K562 (cell line): ENCODE data around the gene ABHD16A. TPM values are rescaled to one million over a fixed set of nuclear protein-coding genes. Genes with fewer than 3 reads are reported as not detected.

Experiments
- BMI1 ChIP-seq: fragments of 150-350 bp; IDR thresholded peaks from 2 replicates; pipeline ENCODE4 v1.6.1; 2014; ENCODE audit warnings: low read length
- FOSL1 ChIP-seq: fragments of 200-800 bp; sonication (Bioruptor generic); conservative IDR thresholded peaks from 2 replicates; pipeline ENCODE4 v1.6.1; 2016; ENCODE audit warnings: missing genetic modification characterization, missing compliant biosample characterization
- KDM5B ChIP-seq: fragments of 200-600 bp; sonication (generic); IDR thresholded peaks from 2 replicates; pipeline ENCODE4 v1.6.1; 2012; ENCODE audit warnings: low read depth, mild to moderate bottlenecking, moderate library complexity, low read length, control low read depth, inconsistent platforms; ENCODE audit not compliant: insufficient replicate concordance
- NFATC3 ChIP-seq: fragments of 450-650 bp; IDR thresholded peaks from 2 replicates; pipeline ENCODE4 v1.6.1; 2017; ENCODE audit warnings: mild to moderate bottlenecking
- NR2C2 ChIP-seq, 2 experiments: fragments of 200-800 bp in 1 of 2; sonication (Bioruptor generic) in 1 of 2; sonication (generic) in 1 of 2; formaldehyde crosslinking in 1 of 2; IDR thresholded peaks; 2 replicates each; pipeline versions ENCODE4 v1.6.1 to v1.8.0; 2016 to 2022; ENCODE audit warnings: mild to moderate bottlenecking in 1 of 2, missing compliant biosample characterization in 1 of 2, missing genetic modification characterization in 1 of 2, missing genetic modification reagents in 1 of 2
- SMAD2 ChIP-seq: fragments of 150-350 bp; IDR thresholded peaks from 2 replicates; pipeline ENCODE4 v1.6.1; 2014; ENCODE audit warnings: low read depth, mild to moderate bottlenecking, low read length
- ZFPM2 ChIP-seq: fragments of 250-450 bp; sonication (Bioruptor Pico); IDR thresholded peaks from 2 replicates; pipeline ENCODE4 v1.5.1; 2022; ENCODE audit warnings: mild to moderate bottlenecking
- ZNF133 ChIP-seq: fragments of 250-450 bp; sonication (Bioruptor Pico); IDR thresholded peaks from 2 replicates; pipeline ENCODE4 v1.4.0; 2020; ENCODE audit warnings: mild to moderate bottlenecking
- ZNF197 ChIP-seq: fragments of 200-800 bp; sonication (Bioruptor generic); IDR thresholded peaks from 2 replicates; pipeline ENCODE4 v1.6.1; 2016; ENCODE audit warnings: low read depth, missing genetic modification characterization, missing compliant biosample characterization
- ZNF717 ChIP-seq: fragments of 250-450 bp; sonication (Bioruptor Pico); IDR thresholded peaks from 2 replicates; pipeline ENCODE4 v1.5.0; 2021
- polyA plus RNA-seq, 8 experiments: library from polyadenylated mRNA; depleted of rRNA in 4 of 8; stranded (reverse) in 5 of 8; unstranded in 3 of 8; fragments of >200 nt; fragmentation: Nextera tagmentation in 2 of 8; fragmentation: Illumina TruSeq in 1 of 8; extraction: Ambion mirVana in 2 of 8; extraction: Trizol in 1 of 8; gene quantifications; 2 replicates each; pipeline versions ENCODE4 v1.2.1 to v1.2.3, GENCODE V29; 2011 to 2014; ENCODE audit warnings: inconsistent platforms in 1 of 8, missing spikeins in 1 of 8
- total RNA-seq, 7 experiments: library from RNA; depleted of rRNA in 6 of 7; stranded (reverse); fragments of >200 nt in 6 of 7; fragmentation: Illumina TruSeq in 2 of 7; extraction: Trizol in 2 of 7; gene quantifications; 2 replicates each; pipeline versions ENCODE4 v1.2.1 to v1.2.3, GENCODE V29; 2011 to 2021; ENCODE audit warnings: low replicate concordance in 1 of 7
- TF ChIP-seq, protein P1 (sequence below): fragments of 250-450 bp; sonication (Bioruptor Pico); IDR thresholded peaks from 2 replicates; pipeline ENCODE4 v1.4.0; 2020
- TF ChIP-seq, protein P2 (sequence below): fragments of 250-450 bp; sonication (Bioruptor Pico); IDR thresholded peaks from 2 replicates; pipeline ENCODE4 v1.5.0; 2022; ENCODE audit warnings: mild to moderate bottlenecking
- TF ChIP-seq, protein P3 (sequence below), 2 experiments: fragments of 450-650 bp; IDR thresholded peaks; 2 replicates each; pipeline ENCODE4 v1.6.1; 2018; ENCODE audit warnings: mild to moderate bottlenecking in 2 of 2, low read depth in 1 of 2; ENCODE audit not compliant: partially characterized antibody in 2 of 2

ABHD16A gene
- total and polyA plus RNA-seq, 9 of the 15 experiments (the other 6 are each of a cell fraction or from before 2014, with no cell fraction given), result 25.8 to 120 (median 81.6) TPM

DNA sequence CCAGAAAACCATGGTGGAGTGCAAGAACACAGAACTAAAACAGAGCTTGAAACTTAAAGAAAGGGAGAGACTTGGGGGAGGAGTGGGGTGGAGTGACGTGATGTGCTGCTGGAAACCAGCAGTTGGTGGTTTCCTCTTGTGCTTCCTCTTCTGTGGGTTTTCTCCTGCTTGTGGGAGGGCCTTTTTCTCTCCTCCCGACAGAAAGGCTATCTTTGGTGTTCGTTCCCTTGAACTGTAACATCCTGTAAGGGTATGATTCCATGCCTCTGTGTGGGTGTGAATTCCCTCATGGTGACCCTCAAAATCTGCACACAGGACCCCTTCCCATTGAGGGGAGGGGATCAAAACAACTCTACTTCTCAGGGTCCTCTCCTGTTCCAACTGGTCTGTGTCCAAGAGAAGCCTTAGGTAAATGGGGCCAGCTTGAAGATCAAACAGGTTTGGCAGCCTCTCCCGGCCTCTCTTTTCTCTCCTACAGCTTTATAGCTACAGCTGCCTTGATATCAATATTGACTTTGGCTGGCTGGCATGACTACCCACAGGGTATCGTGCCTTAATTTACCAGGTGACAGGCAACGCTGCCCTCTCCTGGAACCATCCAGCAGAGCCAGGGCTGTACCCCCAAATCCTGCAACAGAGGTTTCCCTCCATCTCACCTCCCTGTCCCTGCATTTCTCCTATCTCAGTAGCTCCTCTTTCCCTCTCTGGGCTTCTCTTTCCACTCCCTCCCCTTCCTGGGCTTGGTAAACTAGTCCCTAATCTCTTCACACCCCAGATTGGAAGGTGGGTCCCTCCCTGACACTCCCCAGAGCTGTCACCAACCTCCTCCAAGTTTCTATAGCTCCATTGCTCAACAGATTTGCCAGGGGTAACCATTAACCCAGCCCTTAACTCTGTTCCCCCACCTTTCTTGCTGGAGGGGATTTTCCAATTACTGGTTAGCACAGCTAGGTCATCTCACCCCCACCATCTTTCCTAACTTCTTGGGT, 35.2 kb upstream of the ABHD16A start (continued):
- TF ChIP-seq, protein P1, sequence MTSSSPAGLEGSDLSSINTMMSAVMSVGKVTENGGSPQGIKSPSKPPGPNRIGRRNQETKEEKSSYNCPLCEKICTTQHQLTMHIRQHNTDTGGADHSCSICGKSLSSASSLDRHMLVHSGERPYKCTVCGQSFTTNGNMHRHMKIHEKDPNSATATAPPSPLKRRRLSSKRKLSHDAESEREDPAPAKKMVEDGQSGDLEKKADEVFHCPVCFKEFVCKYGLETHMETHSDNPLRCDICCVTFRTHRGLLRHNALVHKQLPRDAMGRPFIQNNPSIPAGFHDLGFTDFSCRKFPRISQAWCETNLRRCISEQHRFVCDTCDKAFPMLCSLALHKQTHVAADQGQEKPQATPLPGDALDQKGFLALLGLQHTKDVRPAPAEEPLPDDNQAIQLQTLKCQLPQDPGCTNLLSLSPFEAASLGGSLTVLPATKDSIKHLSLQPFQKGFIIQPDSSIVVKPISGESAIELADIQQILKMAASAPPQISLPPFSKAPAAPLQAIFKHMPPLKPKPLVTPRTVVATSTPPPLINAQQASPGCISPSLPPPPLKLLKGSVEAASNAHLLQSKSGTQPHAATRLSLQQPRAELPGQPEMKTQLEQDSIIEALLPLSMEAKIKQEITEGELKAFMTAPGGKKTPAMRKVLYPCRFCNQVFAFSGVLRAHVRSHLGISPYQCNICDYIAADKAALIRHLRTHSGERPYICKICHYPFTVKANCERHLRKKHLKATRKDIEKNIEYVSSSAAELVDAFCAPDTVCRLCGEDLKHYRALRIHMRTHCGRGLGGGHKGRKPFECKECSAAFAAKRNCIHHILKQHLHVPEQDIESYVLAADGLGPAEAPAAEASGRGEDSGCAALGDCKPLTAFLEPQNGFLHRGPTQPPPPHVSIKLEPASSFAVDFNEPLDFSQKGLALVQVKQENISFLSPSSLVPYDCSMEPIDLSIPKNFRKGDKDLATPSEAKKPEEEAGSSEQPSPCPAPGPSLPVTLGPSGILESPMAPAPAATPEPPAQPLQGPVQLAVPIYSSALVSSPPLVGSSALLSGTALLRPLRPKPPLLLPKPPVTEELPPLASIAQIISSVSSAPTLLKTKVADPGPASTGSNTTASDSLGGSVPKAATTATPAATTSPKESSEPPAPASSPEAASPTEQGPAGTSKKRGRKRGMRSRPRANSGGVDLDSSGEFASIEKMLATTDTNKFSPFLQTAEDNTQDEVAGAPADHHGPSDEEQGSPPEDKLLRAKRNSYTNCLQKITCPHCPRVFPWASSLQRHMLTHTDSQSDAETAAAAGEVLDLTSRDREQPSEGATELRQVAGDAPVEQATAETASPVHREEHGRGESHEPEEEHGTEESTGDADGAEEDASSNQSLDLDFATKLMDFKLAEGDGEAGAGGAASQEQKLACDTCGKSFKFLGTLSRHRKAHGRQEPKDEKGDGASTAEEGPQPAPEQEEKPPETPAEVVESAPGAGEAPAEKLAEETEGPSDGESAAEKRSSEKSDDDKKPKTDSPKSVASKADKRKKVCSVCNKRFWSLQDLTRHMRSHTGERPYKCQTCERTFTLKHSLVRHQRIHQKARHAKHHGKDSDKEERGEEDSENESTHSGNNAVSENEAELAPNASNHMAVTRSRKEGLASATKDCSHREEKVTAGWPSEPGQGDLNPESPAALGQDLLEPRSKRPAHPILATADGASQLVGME (CRISPR knock-in tag), result peak; percentile 55; the same call in 1 of the 2 replicates
- 0 out of 2 replicates have a peak, but pooled peaks have one; percentile 38 for TF ChIP-seq NR2C2 (CRISPR knock-in tag; IDR thresholded peaks at IDR 0.05)
- no peak for TF ChIP-seq NR2C2 (tag; IDR thresholded peaks at IDR 0.05)
- TF ChIP-seq ZNF717 (CRISPR knock-in tag), result no peak
- TF ChIP-seq, protein P2, sequence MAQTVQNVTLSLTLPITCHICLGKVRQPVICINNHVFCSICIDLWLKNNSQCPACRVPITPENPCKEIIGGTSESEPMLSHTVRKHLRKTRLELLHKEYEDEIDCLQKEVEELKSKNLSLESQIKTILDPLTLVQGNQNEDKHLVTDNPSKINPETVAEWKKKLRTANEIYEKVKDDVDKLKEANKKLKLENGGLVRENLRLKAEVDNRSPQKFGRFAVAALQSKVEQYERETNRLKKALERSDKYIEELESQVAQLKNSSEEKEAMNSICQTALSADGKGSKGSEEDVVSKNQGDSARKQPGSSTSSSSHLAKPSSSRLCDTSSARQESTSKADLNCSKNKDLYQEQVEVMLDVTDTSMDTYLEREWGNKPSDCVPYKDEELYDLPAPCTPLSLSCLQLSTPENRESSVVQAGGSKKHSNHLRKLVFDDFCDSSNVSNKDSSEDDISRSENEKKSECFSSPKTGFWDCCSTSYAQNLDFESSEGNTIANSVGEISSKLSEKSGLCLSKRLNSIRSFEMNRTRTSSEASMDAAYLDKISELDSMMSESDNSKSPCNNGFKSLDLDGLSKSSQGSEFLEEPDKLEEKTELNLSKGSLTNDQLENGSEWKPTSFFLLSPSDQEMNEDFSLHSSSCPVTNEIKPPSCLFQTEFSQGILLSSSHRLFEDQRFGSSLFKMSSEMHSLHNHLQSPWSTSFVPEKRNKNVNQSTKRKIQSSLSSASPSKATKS (CRISPR knock-in tag), result 0 out of 2 replicates have a peak, but pooled peaks have one; percentile 47
- TF ChIP-seq KDM5B, result peak; percentile 69
- TF ChIP-seq NFATC3, result peak; percentile 32
- no peak for TF ChIP-seq ZFPM2 (CRISPR knock-in tag)
- no peak for TF ChIP-seq BMI1
- TF ChIP-seq FOSL1 (tag), result no peak
- no peak for TF ChIP-seq ZNF197 (CRISPR knock-in tag)
- TF ChIP-seq, protein P3, sequence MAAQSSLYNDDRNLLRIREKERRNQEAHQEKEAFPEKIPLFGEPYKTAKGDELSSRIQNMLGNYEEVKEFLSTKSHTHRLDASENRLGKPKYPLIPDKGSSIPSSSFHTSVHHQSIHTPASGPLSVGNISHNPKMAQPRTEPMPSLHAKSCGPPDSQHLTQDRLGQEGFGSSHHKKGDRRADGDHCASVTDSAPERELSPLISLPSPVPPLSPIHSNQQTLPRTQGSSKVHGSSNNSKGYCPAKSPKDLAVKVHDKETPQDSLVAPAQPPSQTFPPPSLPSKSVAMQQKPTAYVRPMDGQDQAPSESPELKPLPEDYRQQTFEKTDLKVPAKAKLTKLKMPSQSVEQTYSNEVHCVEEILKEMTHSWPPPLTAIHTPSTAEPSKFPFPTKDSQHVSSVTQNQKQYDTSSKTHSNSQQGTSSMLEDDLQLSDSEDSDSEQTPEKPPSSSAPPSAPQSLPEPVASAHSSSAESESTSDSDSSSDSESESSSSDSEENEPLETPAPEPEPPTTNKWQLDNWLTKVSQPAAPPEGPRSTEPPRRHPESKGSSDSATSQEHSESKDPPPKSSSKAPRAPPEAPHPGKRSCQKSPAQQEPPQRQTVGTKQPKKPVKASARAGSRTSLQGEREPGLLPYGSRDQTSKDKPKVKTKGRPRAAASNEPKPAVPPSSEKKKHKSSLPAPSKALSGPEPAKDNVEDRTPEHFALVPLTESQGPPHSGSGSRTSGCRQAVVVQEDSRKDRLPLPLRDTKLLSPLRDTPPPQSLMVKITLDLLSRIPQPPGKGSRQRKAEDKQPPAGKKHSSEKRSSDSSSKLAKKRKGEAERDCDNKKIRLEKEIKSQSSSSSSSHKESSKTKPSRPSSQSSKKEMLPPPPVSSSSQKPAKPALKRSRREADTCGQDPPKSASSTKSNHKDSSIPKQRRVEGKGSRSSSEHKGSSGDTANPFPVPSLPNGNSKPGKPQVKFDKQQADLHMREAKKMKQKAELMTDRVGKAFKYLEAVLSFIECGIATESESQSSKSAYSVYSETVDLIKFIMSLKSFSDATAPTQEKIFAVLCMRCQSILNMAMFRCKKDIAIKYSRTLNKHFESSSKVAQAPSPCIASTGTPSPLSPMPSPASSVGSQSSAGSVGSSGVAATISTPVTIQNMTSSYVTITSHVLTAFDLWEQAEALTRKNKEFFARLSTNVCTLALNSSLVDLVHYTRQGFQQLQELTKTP (IDR thresholded peaks at IDR 0.05; ENCODE audit: low read depth in 1 of 2, partially characterized antibody in 2 of 2), result peak; percentile 18 to 93
- peak; percentile 88 for TF ChIP-seq ZNF133 (CRISPR knock-in tag)
- no peak for TF ChIP-seq SMAD2
